Keratinocyte (primary cell): Measurements from ENCODE around the gene SMIM32. TPM values are rescaled to one million over a fixed set of nuclear protein-coding genes. Genes with fewer than 3 reads are reported as not detected.

ENCODE experiments used
- DNase-seq: peaks from one replicate; pipeline ENCODE4 v3.0.0-alpha.2; 2011; ENCODE audit warnings: low read depth, missing footprints, low spot score
- FAIRE-seq: peaks from 2 replicates; lab custom pipeline; 2011; peaks lifted over from hg19 to GRCh38; lab: Jason Lieb, UNC
- H2AFZ ChIP-seq: 2 replicates; pipeline ENCODE4 v1.6.0; 2012; ENCODE audit warnings: low read length, control low read depth, inconsistent platforms; ENCODE audit not compliant: control insufficient read depth
- H3K27ac ChIP-seq: 2 replicates; pipeline ENCODE4 v1.5.1; 2011; ENCODE audit warnings: low read length; ENCODE audit not compliant: control insufficient read depth, insufficient read depth
- H3K27me3 ChIP-seq: 3 replicates; pipeline ENCODE4 v1.6.0; 2011; ENCODE audit warnings: low read length; ENCODE audit not compliant: control insufficient read depth, insufficient read depth; ENCODE audit errors: extremely low read depth
- H3K36me3 ChIP-seq, 2 experiments: 2 replicates in 1 of 2; 3 replicates in 1 of 2; pipeline ENCODE4 v1.5.1; 2011; ENCODE audit warnings: low read length in 2 of 2, mild to moderate bottlenecking in 1 of 2; ENCODE audit not compliant: control insufficient read depth in 2 of 2, insufficient read depth in 2 of 2; ENCODE audit errors: extremely low read depth in 1 of 2
- H3K4me1 ChIP-seq: 3 replicates; pipeline ENCODE4 v1.5.1; 2011; ENCODE audit warnings: low read length; ENCODE audit not compliant: control insufficient read depth, insufficient read depth; ENCODE audit errors: extremely low read depth
- H3K4me2 ChIP-seq: 3 replicates; pipeline ENCODE4 v1.6.0; 2011; ENCODE audit warnings: low read depth, low read length; ENCODE audit not compliant: control insufficient read depth, insufficient read depth; ENCODE audit errors: extremely low read depth
- H3K4me3 ChIP-seq, 3 experiments: fragments of 200-600 bp in 1 of 3; sonication (generic) in 1 of 3; 2 replicates in 2 of 3; 3 replicates in 1 of 3; pipeline ENCODE4 v1.5.1; 2011 to 2016; ENCODE audit warnings: low read length in 3 of 3, mild to moderate bottlenecking in 3 of 3, control low read depth in 2 of 3, inconsistent platforms in 1 of 3, low read depth in 1 of 3, mixed read lengths in 1 of 3, mixed run types in 1 of 3, moderate library complexity in 1 of 3; ENCODE audit not compliant: control insufficient read depth in 2 of 3, insufficient read depth in 2 of 3; ENCODE audit errors: extremely low read depth in 1 of 3
- H3K79me2 ChIP-seq: 2 replicates; pipeline ENCODE4 v1.6.0; 2012; ENCODE audit warnings: low read length; ENCODE audit not compliant: control insufficient read depth, insufficient read depth
- H3K9ac ChIP-seq: 3 replicates; pipeline ENCODE4 v1.6.0; 2011; ENCODE audit warnings: low read length; ENCODE audit not compliant: control insufficient read depth, insufficient read depth; ENCODE audit errors: extremely low read depth
- H3K9me1 ChIP-seq: 3 replicates; pipeline ENCODE4 v1.6.0; 2011; ENCODE audit warnings: low read length; ENCODE audit not compliant: control insufficient read depth, insufficient read depth; ENCODE audit errors: extremely low read depth
- H3K9me3 ChIP-seq: 2 replicates; pipeline ENCODE4 v1.5.1; 2012; ENCODE audit warnings: low read depth, low read length; ENCODE audit not compliant: control insufficient read depth
- H4K20me1 ChIP-seq: 3 replicates; pipeline ENCODE4 v1.6.0; 2011; ENCODE audit warnings: low read length; ENCODE audit not compliant: control insufficient read depth, insufficient read depth; ENCODE audit errors: extremely low read depth
- CTCF ChIP-seq, 3 experiments: IDR thresholded peaks in 1 of 3; conservative IDR thresholded peaks in 1 of 3; optimal IDR thresholded peaks in 1 of 3; 2 replicates in 2 of 3; 3 replicates in 1 of 3; pipeline versions ENCODE3 to v1.5.1; 2011; ENCODE audit warnings: low read length in 3 of 3, mild to moderate bottlenecking in 3 of 3, moderate library complexity in 2 of 3, control low read depth in 1 of 3, inconsistent platforms in 1 of 3; ENCODE audit not compliant: insufficient read depth in 2 of 3; ENCODE audit errors: extremely low read depth in 1 of 3
- EZH2 ChIP-seq: IDR thresholded peaks from one replicate; pipeline ENCODE4 v1.6.1; 2012; ENCODE audit warnings: inconsistent platforms, mild to moderate bottlenecking, low read length, moderate library complexity
- dilution Hi-C: fragments of 300-500 bp; cut with MboI; formaldehyde crosslinking; loops from one replicate; pipeline ENCODE4 v1.7.0; 2020; ENCODE audit warnings: low sequenced_read_pairs; ENCODE audit not compliant: extremely low pct_ligation_motif_present
- polyA plus RNA-seq, 5 experiments: library from polyadenylated mRNA; depleted of rRNA in 3 of 5; stranded (reverse) in 3 of 5; stranded (forward) in 1 of 5; unstranded in 1 of 5; fragments of >200 nt; gene quantifications; 1 replicate in 1 of 5; 2 replicates in 3 of 5; 3 replicates in 1 of 5; pipeline versions ENCODE4 v1.2.1 to v1.2.3, GENCODE V29; 2011 to 2012; ENCODE audit warnings: missing spikeins in 2 of 5, low read depth in 1 of 5, low replicate concordance in 1 of 5

SMIM32 gene
- polyA plus RNA-seq, 1 donor (not counting 4 experiments of a cell fraction or from before 2014, with no cell fraction given): not detected

DNA sequence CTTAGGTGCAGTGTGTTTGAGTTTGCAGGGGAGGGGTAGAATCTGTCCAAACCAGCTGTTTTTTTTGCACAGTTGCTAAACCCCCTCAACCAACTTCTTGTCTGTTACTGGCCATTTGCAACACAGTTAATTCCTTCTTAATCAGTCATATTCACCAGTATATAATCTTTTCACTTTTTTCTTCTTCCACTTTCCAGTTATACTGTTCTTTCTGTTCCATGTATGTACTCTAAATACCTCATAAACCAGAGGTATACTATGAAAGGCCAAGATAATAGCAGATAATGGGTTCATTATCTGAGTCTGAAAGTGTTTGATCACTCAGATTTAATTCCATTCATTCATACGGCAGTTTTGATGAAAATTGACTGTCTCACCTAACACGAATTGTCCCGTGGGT lies 49.2 kb downstream of the SMIM32 start:
- Histone ChIP-seq H4K20me1 (peaks cover 13% of the 10 kb centered on the region), H3K4me3 (no peak overlapping the region), H3K9me3 (no peaks in the 10 kb centered on the region), H3K27ac (no peak overlapping the region), H3K4me2 (no peak overlapping the region), H3K4me1 (peaks cover 18% of the 10 kb centered on the region), H3K9ac (no peak overlapping the region), H3K79me2 (peaks cover 100% of the 10 kb centered on the region), H3K27me3 (no peaks in the 10 kb centered on the region), H2AFZ (no peak overlapping the region), H3K36me3 (no peaks in the 10 kb centered on the region), H3K9me1 (no peaks in the 10 kb centered on the region)
- no peak for FAIRE-seq
- no peak for TF ChIP-seq CTCF (optimal IDR thresholded peaks at IDR 0.05 in 1 of 3, IDR thresholded peaks at IDR 0.05 in 1 of 3, conservative IDR thresholded peaks at IDR 0.05 in 1 of 3; ENCODE audit: extremely low read depth in 1 of 3, insufficient read depth in 2 of 3, low read length in 3 of 3)
- dilution Hi-C loops: no loop called here
- DNase-seq: no peak

DNA sequence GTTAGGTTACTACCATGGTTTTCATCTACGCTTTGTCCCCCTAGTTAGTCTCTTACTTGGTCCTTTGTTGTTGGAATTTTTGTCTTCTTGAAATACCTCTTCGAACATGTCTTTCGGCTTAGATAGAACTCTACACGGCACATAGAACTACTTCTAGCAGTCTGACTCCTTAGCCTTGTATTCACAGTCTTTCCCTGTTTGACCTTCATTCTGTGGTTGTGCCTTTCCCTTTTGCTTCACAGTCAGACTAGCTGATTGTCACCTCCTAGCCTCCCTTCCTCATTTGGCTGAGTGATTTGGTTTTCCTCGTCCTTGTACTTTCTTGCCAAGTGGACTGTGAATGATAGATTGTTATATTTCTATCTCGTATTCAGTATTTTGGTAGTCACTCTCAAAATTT lies 49.6 kb downstream of the SMIM32 start:
- Histone ChIP-seq H3K27ac (no peak overlapping the region), H3K9ac (no peak overlapping the region), H3K4me3 (no peak overlapping the region), H3K4me1 (peaks cover 23% of the 10 kb centered on the region), H3K36me3 (no peaks in the 10 kb centered on the region), H3K27me3 (no peaks in the 10 kb centered on the region), H3K9me1 (no peaks in the 10 kb centered on the region), H3K9me3 (no peaks in the 10 kb centered on the region), H4K20me1 (peaks cover 17% of the 10 kb centered on the region), H3K4me2 (no peak overlapping the region), H3K79me2 (peaks cover 100% of the 10 kb centered on the region), H2AFZ (no peak overlapping the region)
- TF ChIP-seq CTCF (optimal IDR thresholded peaks at IDR 0.05 in 1 of 3, IDR thresholded peaks at IDR 0.05 in 1 of 3, conservative IDR thresholded peaks at IDR 0.05 in 1 of 3; ENCODE audit: extremely low read depth in 1 of 3, insufficient read depth in 2 of 3, low read length in 3 of 3) (no peak), EZH2 (no peak)
- FAIRE-seq (no peak), DNase-seq (no peak)
- dilution Hi-C loops: no loop called here
